Breast epithelium (tissue), 3 donors: ENCODE measurements around the gene ZC2HC1C.

Experiments used
- POLR2A ChIP-seq: fragments of 450-650 bp; IDR thresholded peaks from one replicate; pipeline ENCODE4 v1.6.1; 2016; ENCODE audit warnings: antibody characterized with exemption, mild to moderate bottlenecking, moderate library complexity
- POLR2AphosphoS5 ChIP-seq, 3 donors: sonication (generic); formaldehyde crosslinking; IDR thresholded peaks; one replicate each; pipeline ENCODE4 v1.6.1; 2017; ENCODE audit warnings: antibody characterized with exemption in 3 of 3
- TF ChIP-seq, protein P1 (sequence below), 3 donors: fragments of 450-650 bp; IDR thresholded peaks; one replicate each; pipeline ENCODE4 v1.5.1; 2016 to 2017; ENCODE audit warnings: antibody characterized with exemption in 3 of 3, mild to moderate bottlenecking in 3 of 3, moderate library complexity in 3 of 3

DNA sequence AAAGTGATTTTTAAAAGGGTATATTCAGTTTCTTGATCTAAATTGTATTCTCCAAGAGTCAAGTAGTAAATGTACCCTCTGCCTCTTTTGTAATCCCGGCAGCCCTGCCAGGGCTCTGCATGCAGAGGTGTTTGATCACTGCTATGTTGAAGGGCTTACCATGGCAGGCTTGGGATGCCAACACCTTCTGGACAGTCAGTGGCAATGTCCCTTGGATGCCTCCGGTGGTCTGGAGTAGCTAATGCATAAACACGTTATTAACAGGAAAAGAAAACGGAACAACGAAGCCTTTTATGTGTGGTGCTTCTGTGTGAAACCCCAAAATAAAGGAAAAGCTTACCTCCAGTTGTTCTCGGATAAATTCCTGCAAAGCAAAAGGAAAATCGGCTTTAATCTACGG lies 46.8 kb upstream of the ZC2HC1C start:
- no peak for TF ChIP-seq POLR2AphosphoS5 (IDR thresholded peaks at IDR 0.05)
- TF ChIP-seq, protein P1, sequence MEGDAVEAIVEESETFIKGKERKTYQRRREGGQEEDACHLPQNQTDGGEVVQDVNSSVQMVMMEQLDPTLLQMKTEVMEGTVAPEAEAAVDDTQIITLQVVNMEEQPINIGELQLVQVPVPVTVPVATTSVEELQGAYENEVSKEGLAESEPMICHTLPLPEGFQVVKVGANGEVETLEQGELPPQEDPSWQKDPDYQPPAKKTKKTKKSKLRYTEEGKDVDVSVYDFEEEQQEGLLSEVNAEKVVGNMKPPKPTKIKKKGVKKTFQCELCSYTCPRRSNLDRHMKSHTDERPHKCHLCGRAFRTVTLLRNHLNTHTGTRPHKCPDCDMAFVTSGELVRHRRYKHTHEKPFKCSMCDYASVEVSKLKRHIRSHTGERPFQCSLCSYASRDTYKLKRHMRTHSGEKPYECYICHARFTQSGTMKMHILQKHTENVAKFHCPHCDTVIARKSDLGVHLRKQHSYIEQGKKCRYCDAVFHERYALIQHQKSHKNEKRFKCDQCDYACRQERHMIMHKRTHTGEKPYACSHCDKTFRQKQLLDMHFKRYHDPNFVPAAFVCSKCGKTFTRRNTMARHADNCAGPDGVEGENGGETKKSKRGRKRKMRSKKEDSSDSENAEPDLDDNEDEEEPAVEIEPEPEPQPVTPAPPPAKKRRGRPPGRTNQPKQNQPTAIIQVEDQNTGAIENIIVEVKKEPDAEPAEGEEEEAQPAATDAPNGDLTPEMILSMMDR (IDR thresholded peaks at IDR 0.05) = peak in 1 of 3 donors; percentile 20
- TF ChIP-seq POLR2A = no peak
